ENCODE results near the gene GRM4. TPM values are rescaled to one million over a fixed set of nuclear protein-coding genes. Genes with fewer than 3 reads are reported as not detected.
"Not testable (repeated sequence)": the region's sequence is repeated elsewhere in the genome, so short reads cannot be mapped to it uniquely, and the experiment has no call there.

Gene GRM4
- total RNA-seq, 4 donors from 2014 or later, result not detected

DNA sequence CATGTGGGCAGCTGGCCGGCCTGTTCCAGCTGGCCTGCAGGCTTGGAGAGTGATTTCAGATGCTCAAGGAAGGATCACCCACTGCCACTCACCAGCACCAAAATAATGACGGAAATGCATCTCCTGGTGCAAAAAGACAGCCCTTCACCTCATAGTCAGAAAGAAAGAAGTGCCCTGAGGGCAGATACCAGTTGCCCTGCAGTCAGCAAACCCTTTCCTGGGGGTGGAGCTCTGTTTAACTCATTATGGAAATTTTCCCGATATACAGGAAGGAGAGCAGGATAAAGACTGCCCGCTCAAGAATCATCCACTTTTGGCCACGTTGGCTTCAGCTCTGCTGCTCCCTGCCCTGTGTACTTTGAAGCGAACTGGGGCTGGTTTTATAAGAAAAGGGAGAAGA is 127.9 kb downstream of the GRM4 start:
- WGBS, result 86% methylated on average over 6 of the region's 6 CpGs
- Histone ChIP-seq H3K27ac (no peak overlapping the region), H3K4me1 (no peaks in the 10 kb centered on the region), H3K27me3 (peaks cover 14% of the 10 kb centered on the region), H3K4me3 (no peak overlapping the region), H3K36me3 (no peaks in the 10 kb centered on the region), H3K9me3 (no peaks in the 10 kb centered on the region)
- DNase-seq (ENCODE audit: low spot score in 2 of 2), result no peak
- TF ChIP-seq, protein P1, sequence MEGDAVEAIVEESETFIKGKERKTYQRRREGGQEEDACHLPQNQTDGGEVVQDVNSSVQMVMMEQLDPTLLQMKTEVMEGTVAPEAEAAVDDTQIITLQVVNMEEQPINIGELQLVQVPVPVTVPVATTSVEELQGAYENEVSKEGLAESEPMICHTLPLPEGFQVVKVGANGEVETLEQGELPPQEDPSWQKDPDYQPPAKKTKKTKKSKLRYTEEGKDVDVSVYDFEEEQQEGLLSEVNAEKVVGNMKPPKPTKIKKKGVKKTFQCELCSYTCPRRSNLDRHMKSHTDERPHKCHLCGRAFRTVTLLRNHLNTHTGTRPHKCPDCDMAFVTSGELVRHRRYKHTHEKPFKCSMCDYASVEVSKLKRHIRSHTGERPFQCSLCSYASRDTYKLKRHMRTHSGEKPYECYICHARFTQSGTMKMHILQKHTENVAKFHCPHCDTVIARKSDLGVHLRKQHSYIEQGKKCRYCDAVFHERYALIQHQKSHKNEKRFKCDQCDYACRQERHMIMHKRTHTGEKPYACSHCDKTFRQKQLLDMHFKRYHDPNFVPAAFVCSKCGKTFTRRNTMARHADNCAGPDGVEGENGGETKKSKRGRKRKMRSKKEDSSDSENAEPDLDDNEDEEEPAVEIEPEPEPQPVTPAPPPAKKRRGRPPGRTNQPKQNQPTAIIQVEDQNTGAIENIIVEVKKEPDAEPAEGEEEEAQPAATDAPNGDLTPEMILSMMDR (IDR thresholded peaks at IDR 0.05), result no peak
- TF ChIP-seq POLR2AphosphoS5 (IDR thresholded peaks at IDR 0.05) (no peak), EP300 (IDR thresholded peaks at IDR 0.05) (no peak), POLR2A (IDR thresholded peaks at IDR 0.05) (no peak)

DNA sequence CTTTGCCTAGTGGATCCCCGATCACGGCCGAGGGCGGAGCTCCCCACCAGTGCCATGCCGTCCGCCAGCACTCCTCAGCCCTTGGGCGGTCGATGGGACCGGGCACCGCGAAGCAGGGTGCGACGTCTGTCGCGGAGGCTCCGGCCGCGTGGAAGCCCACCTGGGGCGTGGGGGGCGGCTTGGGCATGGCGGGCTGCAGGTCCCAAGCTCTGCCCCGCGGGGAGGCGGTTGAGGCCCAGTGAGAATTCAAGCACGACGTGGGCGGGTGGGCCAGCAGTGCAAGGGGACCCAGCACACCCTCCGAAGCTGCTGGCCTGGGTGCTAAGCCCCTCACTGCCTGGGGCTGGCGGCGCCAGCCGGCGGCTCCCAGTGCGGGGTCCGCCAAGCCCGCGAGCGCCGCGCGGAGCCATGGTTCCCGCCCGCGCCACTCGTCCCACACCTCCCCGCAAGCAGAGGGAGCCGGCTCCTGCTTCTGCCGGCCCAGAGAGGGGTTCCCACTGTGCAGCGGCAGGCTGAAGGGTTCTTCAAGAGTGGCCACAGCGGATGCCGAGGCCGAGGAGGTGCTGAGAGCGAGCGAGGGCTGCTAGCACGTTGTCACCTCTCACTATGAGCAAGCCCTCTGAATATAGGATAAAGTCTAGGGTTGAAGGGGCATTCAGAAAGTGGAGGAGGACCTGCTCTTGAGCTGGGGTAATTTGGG is 128.6 kb downstream of the GRM4 start:
- DNase-seq (ENCODE audit: low spot score in 2 of 2), result no peak
- H3K4me1 ChIP-seq, result no peaks in the 10 kb centered on the region
- H3K36me3 ChIP-seq, result no peaks in the 10 kb centered on the region
- H3K4me3 ChIP-seq, result no peak overlapping the region
- no peaks in the 10 kb centered on the region for H3K9me3 ChIP-seq
- H3K27ac ChIP-seq, result no peak overlapping the region
- TF ChIP-seq POLR2A (IDR thresholded peaks at IDR 0.05) (no peak), EP300 (IDR thresholded peaks at IDR 0.05) (no peak), POLR2AphosphoS5 (IDR thresholded peaks at IDR 0.05) (no peak)
- TF ChIP-seq, protein P1 (IDR thresholded peaks at IDR 0.05), result no peak
- WGBS, result 97% methylated on average over 27 of the region's 54 CpGs
- H3K27me3 ChIP-seq, result peaks cover 7% of the 10 kb centered on the region

DNA sequence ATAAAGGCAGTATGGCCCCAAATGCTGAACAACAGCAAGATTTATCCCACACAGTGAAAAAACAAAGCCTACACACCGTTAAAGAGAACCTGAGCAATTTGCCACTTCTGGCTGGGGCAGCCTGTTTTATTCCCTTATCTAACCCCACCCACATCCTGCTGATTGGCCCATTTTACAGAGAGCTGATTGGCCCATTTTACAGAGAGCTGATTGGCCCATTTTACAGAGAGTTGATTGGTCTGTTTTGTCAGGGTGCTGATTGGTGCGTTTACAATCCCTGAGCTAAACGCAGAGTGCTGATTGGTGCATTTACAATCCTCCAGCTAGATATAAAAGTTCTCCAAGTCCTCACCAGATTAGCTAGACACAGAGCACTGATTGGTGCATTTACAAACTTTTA is 129.3 kb downstream of the GRM4 start:
- not testable (repeated sequence) for H3K36me3 ChIP-seq; DNase-seq (ENCODE audit: low spot score in 2 of 2); H3K27ac ChIP-seq; H3K4me1 ChIP-seq; H3K27me3 ChIP-seq; H3K4me3 ChIP-seq; H3K9me3 ChIP-seq
- WGBS, result 98% methylated on average over 3 of the region's 3 CpGs

DNA sequence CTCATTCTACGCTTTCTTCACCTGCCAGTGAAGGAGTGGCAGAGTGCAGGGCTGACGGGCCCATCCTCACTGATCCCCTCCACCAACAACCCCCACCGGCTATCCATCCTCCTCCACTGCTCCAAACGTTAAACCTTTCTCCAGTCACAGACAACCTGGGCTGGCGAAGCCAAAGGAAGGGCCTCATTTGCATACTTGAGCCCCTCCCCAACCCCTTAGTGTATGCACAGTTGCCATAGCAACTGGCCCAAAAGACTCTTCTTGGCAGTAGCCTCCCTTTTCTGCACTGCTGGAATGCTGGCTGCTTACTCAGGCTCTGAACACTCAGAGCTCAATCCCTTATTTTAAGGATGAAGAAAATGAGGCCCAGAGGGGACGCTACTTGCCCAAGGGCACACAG is 130.3 kb downstream of the GRM4 start:
- peaks cover 7% of the 10 kb centered on the region for H3K27me3 ChIP-seq
- no peak overlapping the region for H3K27ac ChIP-seq
- H3K9me3 ChIP-seq, result no peaks in the 10 kb centered on the region
- H3K36me3 ChIP-seq, result no peaks in the 10 kb centered on the region
- H3K4me3 ChIP-seq, result no peak overlapping the region
- no peak for DNase-seq (ENCODE audit: low spot score in 2 of 2)
- H3K4me1 ChIP-seq, result no peaks in the 10 kb centered on the region
- no peak for TF ChIP-seq POLR2A (IDR thresholded peaks at IDR 0.05)
- TF ChIP-seq EP300 (IDR thresholded peaks at IDR 0.05), result no peak
- TF ChIP-seq POLR2AphosphoS5 (IDR thresholded peaks at IDR 0.05), result no peak
- TF ChIP-seq, protein P1 (IDR thresholded peaks at IDR 0.05), result no peak
- 66% methylated on average over 6 of the region's 6 CpGs for WGBS

DNA sequence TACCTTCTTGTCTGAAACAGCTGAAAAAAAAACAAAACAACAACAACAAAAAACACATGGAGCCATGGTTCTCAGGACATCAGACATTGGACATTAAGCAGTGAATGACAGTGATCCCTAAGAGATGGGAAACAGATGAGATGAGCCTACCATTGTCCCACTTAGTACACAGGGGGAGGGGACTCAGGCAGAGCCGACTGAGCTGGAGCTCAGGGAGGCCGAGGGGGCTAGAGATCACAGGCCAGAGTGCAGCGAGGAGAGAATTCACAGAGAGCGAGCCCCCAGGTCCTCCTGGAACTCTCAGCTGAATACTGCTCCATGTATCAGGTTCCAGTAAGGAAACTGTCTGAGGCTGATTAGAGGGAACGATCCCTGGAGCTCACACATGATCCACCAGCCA is 134.6 kb downstream of the GRM4 start:
- H3K4me3 ChIP-seq, result no peak overlapping the region
- no peak for DNase-seq (ENCODE audit: low spot score in 2 of 2)
- 65% methylated on average over 2 of the region's 5 CpGs for WGBS
- peaks cover 12% of the 10 kb centered on the region for H3K27me3 ChIP-seq
- TF ChIP-seq POLR2AphosphoS5 (IDR thresholded peaks at IDR 0.05) (no peak), EP300 (IDR thresholded peaks at IDR 0.05) (no peak), POLR2A (IDR thresholded peaks at IDR 0.05) (no peak)
- TF ChIP-seq, protein P1 (IDR thresholded peaks at IDR 0.05), result no peak
- H3K27ac ChIP-seq, result no peak overlapping the region
- no peaks in the 10 kb centered on the region for H3K36me3 ChIP-seq
- H3K4me1 ChIP-seq, result no peaks in the 10 kb centered on the region
- H3K9me3 ChIP-seq, result no peaks in the 10 kb centered on the region
